Epithelial cell of proximal tubule (primary cell): ENCODE measurements around the gene FJX1. TPM values are rescaled to one million over a fixed set of nuclear protein-coding genes. Genes with fewer than 3 reads are reported as not detected.

Source experiments
- DNase-seq: peaks from one replicate; pipeline ENCODE4 v3.0.0-alpha.2; 2011; ENCODE audit warnings: low read depth
- H3K4me3 ChIP-seq: 2 replicates; pipeline ENCODE4 v1.5.1; 2011; ENCODE audit warnings: low read depth, mild to moderate bottlenecking, low read length
- total RNA-seq: library from RNA; depleted of rRNA; stranded (reverse); fragments of >200 nt; gene quantifications from 2 replicates; pipeline ENCODE4 v1.2.3, GENCODE V29; 2015
- TF ChIP-seq, protein P1 (sequence below): conservative IDR thresholded peaks from 2 replicates; pipeline ENCODE4 v1.5.1; 2012; ENCODE audit warnings: low read depth, mild to moderate bottlenecking, low read length

FJX1 gene
- total RNA-seq, 1 donor from 2014 or later, result 52.1 TPM

- no peak overlapping the region for H3K4me3 ChIP-seq
- DNase-seq, result peak; percentile 95
- TF ChIP-seq, protein P1, sequence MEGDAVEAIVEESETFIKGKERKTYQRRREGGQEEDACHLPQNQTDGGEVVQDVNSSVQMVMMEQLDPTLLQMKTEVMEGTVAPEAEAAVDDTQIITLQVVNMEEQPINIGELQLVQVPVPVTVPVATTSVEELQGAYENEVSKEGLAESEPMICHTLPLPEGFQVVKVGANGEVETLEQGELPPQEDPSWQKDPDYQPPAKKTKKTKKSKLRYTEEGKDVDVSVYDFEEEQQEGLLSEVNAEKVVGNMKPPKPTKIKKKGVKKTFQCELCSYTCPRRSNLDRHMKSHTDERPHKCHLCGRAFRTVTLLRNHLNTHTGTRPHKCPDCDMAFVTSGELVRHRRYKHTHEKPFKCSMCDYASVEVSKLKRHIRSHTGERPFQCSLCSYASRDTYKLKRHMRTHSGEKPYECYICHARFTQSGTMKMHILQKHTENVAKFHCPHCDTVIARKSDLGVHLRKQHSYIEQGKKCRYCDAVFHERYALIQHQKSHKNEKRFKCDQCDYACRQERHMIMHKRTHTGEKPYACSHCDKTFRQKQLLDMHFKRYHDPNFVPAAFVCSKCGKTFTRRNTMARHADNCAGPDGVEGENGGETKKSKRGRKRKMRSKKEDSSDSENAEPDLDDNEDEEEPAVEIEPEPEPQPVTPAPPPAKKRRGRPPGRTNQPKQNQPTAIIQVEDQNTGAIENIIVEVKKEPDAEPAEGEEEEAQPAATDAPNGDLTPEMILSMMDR, result no peak
Measured at GRCh38 chr11:35629914-35630313, 11.7 kb downstream of the FJX1 start.

DNA sequence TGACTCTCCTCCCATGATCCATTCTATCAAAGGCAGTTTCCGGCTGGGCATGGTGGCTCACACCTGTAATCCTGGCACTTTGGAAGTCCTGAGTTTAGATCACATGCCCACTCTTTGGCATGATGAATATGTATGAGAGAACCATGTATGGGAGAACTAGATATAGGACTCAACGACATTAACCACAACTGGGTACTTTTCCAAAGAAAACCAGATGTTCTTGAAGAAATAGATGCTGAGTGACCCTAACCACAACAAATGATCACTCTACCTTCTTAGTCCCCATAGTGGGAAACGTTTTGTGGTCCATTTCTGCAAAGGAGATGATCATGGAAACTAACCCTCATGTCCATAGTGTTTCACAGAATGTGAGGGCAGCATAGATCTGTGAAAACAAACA is 13.6 kb downstream of the FJX1 start:
- no peak for DNase-seq
- H3K4me3 ChIP-seq, result no peak overlapping the region
- TF ChIP-seq, protein P1, result no peak

- TF ChIP-seq, protein P1, result no peak
- H3K4me3 ChIP-seq, result no peak overlapping the region
- no peak for DNase-seq
Measured at GRCh38 chr11:35632301-35632700, 14.0 kb downstream of the FJX1 start.

GRCh38 chr11:35633827-35634423 is 15.7 kb downstream of the FJX1 start:
- DNase-seq, result no peak
- H3K4me3 ChIP-seq, result no peak overlapping the region
- TF ChIP-seq, protein P1, result no peak

GRCh38 chr11:35635933-35636332 is 17.7 kb downstream of the FJX1 start:
- no peak overlapping the region for H3K4me3 ChIP-seq
- no peak for DNase-seq
- TF ChIP-seq, protein P1, result no peak

DNA sequence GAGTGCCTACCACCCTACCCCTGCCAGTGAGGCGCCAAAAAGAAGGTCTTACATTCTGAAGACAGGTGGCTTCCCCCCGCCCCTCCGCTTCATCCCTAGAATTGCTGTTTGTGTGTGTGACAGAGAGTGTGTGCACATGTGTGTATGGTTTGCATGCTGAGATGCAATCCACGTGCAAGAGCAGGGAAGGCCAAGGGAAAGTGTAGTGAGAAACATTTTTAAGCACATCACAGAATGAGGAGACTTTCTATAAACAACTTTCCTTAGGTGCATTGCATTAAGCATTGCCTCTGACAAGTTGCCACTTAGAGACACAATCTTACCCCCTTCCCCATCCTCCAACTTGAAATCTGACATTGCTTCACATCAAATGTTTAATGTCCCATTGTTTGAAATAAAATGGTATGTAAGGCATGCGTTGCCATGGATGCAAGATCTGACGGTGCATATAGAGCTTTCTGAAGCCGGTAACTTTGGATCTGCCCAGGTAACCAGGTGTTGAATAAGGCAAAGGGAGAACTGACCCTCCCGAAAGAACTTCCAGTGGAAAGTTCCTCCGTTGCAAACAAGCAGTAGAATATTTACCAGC is 21.4 kb downstream of the FJX1 start:
- TF ChIP-seq, protein P1, result no peak
- DNase-seq, result no peak
- no peak overlapping the region for H3K4me3 ChIP-seq

DNA sequence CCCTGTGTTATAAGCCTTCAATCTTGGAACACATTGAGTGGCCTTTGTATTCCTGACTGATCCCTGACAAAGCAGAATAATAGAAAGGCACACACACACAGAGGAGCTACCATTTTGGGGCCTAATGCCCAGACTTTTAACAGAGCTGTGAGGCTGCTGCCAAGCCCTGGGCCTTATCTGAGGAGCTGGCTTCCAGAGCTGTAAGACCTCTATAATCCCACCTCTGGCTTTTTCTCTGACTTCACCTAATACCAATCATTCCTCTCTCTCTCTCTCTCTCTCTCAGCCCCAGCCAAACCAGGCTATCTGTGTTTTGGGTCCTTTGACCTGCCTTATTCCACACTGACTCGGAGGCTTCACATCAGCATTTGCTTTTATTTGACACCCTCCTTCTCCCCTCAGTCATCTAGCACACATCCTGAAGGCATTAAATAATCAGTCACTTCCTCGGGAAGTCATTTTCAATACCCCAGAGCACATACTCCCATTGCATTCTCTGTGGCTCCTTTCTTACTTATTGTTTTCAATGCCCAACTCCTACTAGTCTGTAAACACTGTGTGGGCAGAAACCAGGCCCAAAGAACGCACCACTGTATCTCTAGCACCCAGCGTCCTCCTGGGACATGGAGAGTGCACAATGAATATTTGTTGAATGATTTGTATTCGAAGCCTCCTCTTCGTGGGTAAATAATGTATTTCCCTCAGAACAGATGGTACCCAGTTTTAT is 23.1 kb downstream of the FJX1 start:
- H3K4me3 ChIP-seq, result no peak overlapping the region
- TF ChIP-seq, protein P1, result no peak
- DNase-seq, result no peak
